NCI-H2227 (cell line): Measurements from ENCODE around the gene GNPDA1.

Experiments
- DNase-seq: peaks from one replicate; lab custom pipeline; 2025; ENCODE audit not compliant: unreplicated experiment; lab: John Stamatoyannopoulos, UW

Gene GNPDA1

GRCh38 chr5:142024771-142025304, 12.0 kb upstream of the GNPDA1 start:
- peak; percentile 83 for DNase-seq

GRCh38 chr5:142023836-142024235, 11.0 kb upstream of the GNPDA1 start:
- no peak for DNase-seq

GRCh38 chr5:142020122-142020659, 7.4 kb upstream of the GNPDA1 start:
- DNase-seq = no peak

GRCh38 chr5:142017832-142018427, 5.1 kb upstream of the GNPDA1 start:
- no peak for DNase-seq

GRCh38 chr5:142016556-142016955, 3.7 kb upstream of the GNPDA1 start:
- DNase-seq = no peak

GRCh38 chr5:142015781-142016533, 3.1 kb upstream of the GNPDA1 start:
- no peak for DNase-seq

GRCh38 chr5:142014911-142015584, 2.2 kb upstream of the GNPDA1 start:
- peak; percentile 54 for DNase-seq

- no peak for DNase-seq
Measured at GRCh38 chr5:142013734-142014521, 1.1 kb upstream of the GNPDA1 start.

- peak; percentile 20 for DNase-seq
Measured at GRCh38 chr5:142012186-142012785, 541 bp downstream of the GNPDA1 start.

GRCh38 chr5:142011572-142012185, 1.1 kb downstream of the GNPDA1 start:
- no peak for DNase-seq

GRCh38 chr5:142009886-142010285, 2.9 kb downstream of the GNPDA1 start:
- DNase-seq = no peak

- DNase-seq = no peak
Measured at GRCh38 chr5:142008813-142009212, 4.0 kb downstream of the GNPDA1 start.

GRCh38 chr5:142007237-142007544, 5.6 kb downstream of the GNPDA1 start:
- no peak for DNase-seq

GRCh38 chr5:142006363-142007236, 6.2 kb downstream of the GNPDA1 start:
- DNase-seq = no peak

- DNase-seq = no peak
Measured at GRCh38 chr5:142003266-142003800, 9.5 kb downstream of the GNPDA1 start.

GRCh38 chr5:142000704-142001484, 11.9 kb downstream of the GNPDA1 start:
- DNase-seq = peak; percentile 1

- DNase-seq = no peak
Measured at GRCh38 chr5:142000173-142000572, 12.7 kb downstream of the GNPDA1 start.

- no peak for DNase-seq
Measured at GRCh38 chr5:141997358-141997960, 15.4 kb downstream of the GNPDA1 start.
